Stimulated activated naive CD8-positive, alpha-beta T cell treated with anti-CD3 and anti-CD28 coated beads, Interleukin-15, Interleukin-2, amounts not matched to agents 100 U/mL and 50 U/mL, for 24 hours (primary cell): ENCODE data around the gene NUDT17.

Experiments
- ATAC-seq: fragments of 150-1000 bp; cut with Tn5 transposase; one replicate; pipeline ENCODE4 v1.10.0; 2021
- DNase-seq: peaks from one replicate; pipeline ENCODE4 v3.0.0; 2021

NUDT17 gene

GRCh38 chr1:145891143-145891542 is 45.7 kb downstream of the NUDT17 start:
- DNase-seq (no peak), ATAC-seq (no peak)

- DNase-seq (peak; percentile 69), ATAC-seq (peak; percentile 55)
Observed at GRCh38 chr1:145891587-145892485, 46.4 kb downstream of the NUDT17 start.

GRCh38 chr1:145892486-145893087 is 47.2 kb downstream of the NUDT17 start:
- no peak for DNase-seq
- no peak for ATAC-seq

GRCh38 chr1:145893306-145894055 is 48.1 kb downstream of the NUDT17 start:
- DNase-seq (no peak), ATAC-seq (no peak)

GRCh38 chr1:145895471-145895870 is 50.0 kb downstream of the NUDT17 start:
- no peak for ATAC-seq
- no peak for DNase-seq

GRCh38 chr1:145897969-145898368 is 52.5 kb downstream of the NUDT17 start:
- DNase-seq (no peak), ATAC-seq (no peak)
